IMR-90 (cell line): ENCODE data around the gene RTRAF. TPM values are rescaled to one million over a fixed set of nuclear protein-coding genes. Genes with fewer than 3 reads are reported as not detected.

Experiments
- ATAC-seq: fragments of 200-7000 bp; cut with Tn5 transposase; 2 replicates; pipeline ENCODE4 v1.9.1; 2020; ENCODE audit warnings: low read depth, mild to moderate bottlenecking, moderate library complexity
- BruUV-seq: library from RNA; stranded (reverse); fragments of 400-500 nt; replicated peaks from 2 replicates; lab custom pipeline; 2021; lab: Mats Ljungman, UMichigan
- CTCF ChIA-PET: fragments of 300-600 bp; formaldehyde crosslinking; extraction: SDS; loops from one replicate; lab custom pipeline; 2021; ENCODE audit warnings: antibody characterized with exemption; lab: Yijun Ruan, JAX
- POLR2A ChIA-PET: fragments of 300-600 bp; sonication (Branson Sonifier 250); formaldehyde crosslinking; loops from one replicate; lab custom pipeline; 2022; ENCODE audit warnings: antibody characterized with exemption; ENCODE audit not compliant: unreplicated experiment; lab: Charles Lee
- DNase-seq: peaks from one replicate; pipeline ENCODE4 v3.0.0; 2013
- H2AFZ ChIP-seq: replicated peaks from 2 replicates; pipeline ENCODE3; 2013; ENCODE audit warnings: low read length, mild to moderate bottlenecking; ENCODE audit not compliant: poor library complexity
- H2AK5ac ChIP-seq: 2 replicates; pipeline ENCODE4 v1.6.1; 2013; ENCODE audit warnings: low read depth, low read length, inconsistent platforms
- H2AK9ac ChIP-seq: replicated peaks from 2 replicates; pipeline ENCODE3; 2013; ENCODE audit warnings: mild to moderate bottlenecking, low read depth, low read length, moderate library complexity; ENCODE audit not compliant: poor library complexity
- H2BK120ac ChIP-seq: 2 replicates; pipeline ENCODE4 v1.6.1; 2013; ENCODE audit warnings: low read depth, low read length, inconsistent platforms
- H2BK15ac ChIP-seq: 3 replicates; pipeline ENCODE4 v1.6.1; 2013; ENCODE audit warnings: low read depth, low read length, inconsistent platforms
- H2BK20ac ChIP-seq: 2 replicates; pipeline ENCODE4 v1.6.1; 2013; ENCODE audit warnings: low read depth, mild to moderate bottlenecking, inconsistent platforms, low read length, moderate library complexity
- H2BK5ac ChIP-seq: 2 replicates; pipeline ENCODE4 v1.6.1; 2013; ENCODE audit warnings: mild to moderate bottlenecking, low read depth, low read length, inconsistent platforms; ENCODE audit not compliant: poor library complexity, severe bottlenecking
- H3K14ac ChIP-seq: replicated peaks from 2 replicates; pipeline ENCODE4 v1.6.1; 2013; ENCODE audit warnings: low read depth, low read length, inconsistent platforms
- H3K18ac ChIP-seq: 2 replicates; pipeline ENCODE4 v1.6.1; 2013; ENCODE audit warnings: low read depth, low read length, control low read depth
- H3K23ac ChIP-seq: 2 replicates; pipeline ENCODE4 v1.6.1; 2013; ENCODE audit warnings: low read depth, low read length, inconsistent platforms
- H3K27ac ChIP-seq: 2 replicates; pipeline ENCODE4 v1.5.1; 2013; ENCODE audit warnings: mild to moderate bottlenecking, control low read depth, low read length; ENCODE audit not compliant: insufficient read depth
- H3K27me3 ChIP-seq: 2 replicates; pipeline ENCODE4 v1.6.1; 2013; ENCODE audit warnings: low read length; ENCODE audit not compliant: control insufficient read depth, insufficient read depth
- H3K36me3 ChIP-seq: 2 replicates; pipeline ENCODE4 v1.6.1; 2013; ENCODE audit warnings: low read length, mixed read lengths; ENCODE audit not compliant: control insufficient read depth, insufficient read depth
- H3K4ac ChIP-seq: 2 replicates; pipeline ENCODE4 v1.6.1; 2013; ENCODE audit warnings: low read depth, low read length, inconsistent platforms
- H3K4me1 ChIP-seq: 2 replicates; pipeline ENCODE4 v1.6.1; 2013; ENCODE audit warnings: low read length, mixed read lengths; ENCODE audit not compliant: control insufficient read depth, insufficient read depth
- H3K4me2 ChIP-seq: 2 replicates; pipeline ENCODE4 v1.6.1; 2013; ENCODE audit warnings: low read depth, mild to moderate bottlenecking, control low read depth, low read length, moderate library complexity
- H3K4me3 ChIP-seq: 2 replicates; pipeline ENCODE4 v1.5.1; 2013; ENCODE audit warnings: low read depth, mild to moderate bottlenecking, control low read depth, low read length, moderate library complexity; ENCODE audit not compliant: insufficient read depth
- H3K56ac ChIP-seq: 2 replicates; pipeline ENCODE4 v1.6.1; 2013; ENCODE audit warnings: low read length, inconsistent platforms; ENCODE audit not compliant: insufficient read depth; ENCODE audit errors: extremely low read depth
- H3K79me1 ChIP-seq, 2 experiments: 2 replicates each; pipeline ENCODE4 v1.6.1; 2013; ENCODE audit warnings: low read length in 2 of 2, inconsistent platforms in 1 of 2, low read depth in 1 of 2
- H3K9ac ChIP-seq: 2 replicates; pipeline ENCODE4 v1.6.1; 2013; ENCODE audit warnings: low read depth, low read length, control low read depth
- H3K9me1 ChIP-seq: 2 replicates; pipeline ENCODE4 v1.6.1; 2013; ENCODE audit warnings: low read length, inconsistent platforms; ENCODE audit not compliant: insufficient read depth
- H3K9me3 ChIP-seq: 2 replicates; pipeline ENCODE4 v1.6.1; 2013; ENCODE audit warnings: low read length; ENCODE audit not compliant: control insufficient read depth, insufficient read depth
- H4K20me1 ChIP-seq: 2 replicates; pipeline ENCODE4 v1.6.1; 2013; ENCODE audit warnings: low read length, inconsistent platforms; ENCODE audit not compliant: insufficient read depth
- H4K5ac ChIP-seq: 2 replicates; pipeline ENCODE4 v1.6.1; 2013; ENCODE audit warnings: mild to moderate bottlenecking, low read depth, low read length, control low read depth
- H4K8ac ChIP-seq, 2 experiments: 2 replicates each; pipeline ENCODE4 v1.6.1; 2013; ENCODE audit warnings: low read depth in 2 of 2, low read length in 2 of 2, control low read depth in 1 of 2, inconsistent platforms in 1 of 2
- H4K91ac ChIP-seq: 2 replicates; pipeline ENCODE4 v1.6.1; 2013; ENCODE audit warnings: low read depth, low read length, inconsistent platforms; ENCODE audit not compliant: insufficient read depth
- BHLHE40 ChIP-seq: fragments of 150-350 bp; IDR thresholded peaks from 2 replicates; pipeline ENCODE4 v1.6.1; 2016; ENCODE audit warnings: mild to moderate bottlenecking, low read depth, low read length
- CEBPB ChIP-seq: IDR thresholded peaks from 2 replicates; pipeline ENCODE4 v1.6.1; 2012; ENCODE audit warnings: low read depth, low read length, improper control_type of control experiment
- CTCF ChIP-seq: conservative IDR thresholded peaks from 2 replicates; pipeline ENCODE4 v1.5.1; 2012; ENCODE audit warnings: mild to moderate bottlenecking, low read depth, low read length, improper control_type of control experiment
- FOS ChIP-seq: fragments of 150-350 bp; IDR thresholded peaks from 2 replicates; pipeline ENCODE4 v1.6.1; 2016; ENCODE audit warnings: low read depth, low read length
- MXI1 ChIP-seq: IDR thresholded peaks from 2 replicates; pipeline ENCODE4 v1.6.1; 2012; ENCODE audit warnings: low read depth, mild to moderate bottlenecking, low read length, moderate library complexity, borderline replicate concordance
- POLR2A ChIP-seq: IDR thresholded peaks from 2 replicates; pipeline ENCODE4 v1.6.1; 2012; ENCODE audit warnings: mild to moderate bottlenecking, low read depth, low read length
- RAD21 ChIP-seq: IDR thresholded peaks from 2 replicates; pipeline ENCODE4 v1.6.1; 2012; ENCODE audit warnings: low read length, improper control_type of control experiment
- RCOR1 ChIP-seq: IDR thresholded peaks from 2 replicates; pipeline ENCODE4 v1.6.1; 2012; ENCODE audit warnings: mild to moderate bottlenecking, low read length, improper control_type of control experiment; ENCODE audit not compliant: insufficient replicate concordance
- RFX5 ChIP-seq: IDR thresholded peaks from 2 replicates; pipeline ENCODE4 v1.8.0; 2012; ENCODE audit warnings: low read depth, mild to moderate bottlenecking, low read length, moderate library complexity
- WGBS, 2 experiments: methylation state at CpG; one replicate each; pipeline versions ENCODE4 v1.1.5 to v1.1.7; 2013; ENCODE audit warnings: missing lambda C conversion rate in 2 of 2; ENCODE audit not compliant: insufficient read length in 1 of 2; ENCODE audit errors: extremely low coverage in 2 of 2; 5-methylcytosine and 5-hydroxymethylcytosine counted together
- dilution Hi-C: fragments of 300-500 bp; cut with HindIII; formaldehyde crosslinking; loops from one replicate; pipeline ENCODE4 v1.14.3; 2018; ENCODE audit warnings: low sequenced_read_pairs; ENCODE audit not compliant: unreplicated experiment
- in situ Hi-C: fragments of 300-500 bp; cut with MboI; formaldehyde crosslinking; loops from 3 replicates; pipeline ENCODE4 v1.14.3; 2019; ENCODE audit warnings: low sequenced_read_pairs, inconsistent platforms, mixed read lengths
- intact Hi-C: fragments of 100-400 bp; cut with micrococcal nuclease; formaldehyde crosslinking; loops from 2 replicates; pipeline ENCODE4 v1.10.0; 2022
- polyA plus RNA-seq, 3 experiments: library from polyadenylated mRNA; depleted of rRNA; stranded (reverse); fragments of >200 nt; gene quantifications; 2 replicates each; pipeline ENCODE4 v1.2.3, GENCODE V29; 2012; ENCODE audit warnings: low replicate concordance in 1 of 3
- total RNA-seq: library from RNA; depleted of rRNA; stranded (reverse); fragments of >200 nt; gene quantifications from 2 replicates; pipeline ENCODE4 v1.2.3, GENCODE V29; 2012; rRNA removed

Gene RTRAF
- total and polyA plus RNA-seq, 2 of the 4 experiments (the other 2 are of a cell fraction) = 53.2 to 102 TPM

- no peak overlapping the region for H2AK9ac ChIP-seq
- no peak overlapping the region for H3K14ac ChIP-seq
- in situ Hi-C loops = no loop called here
- no peak overlapping the region; the same call in 2 of the 3 replicates for H2BK15ac ChIP-seq
- H3K9me1 ChIP-seq = peaks cover 13% of the 10 kb centered on the region
- ChIA-PET CTCF (no interaction called here), POLR2A (no interaction called here)
- peaks cover 15% of the 10 kb centered on the region; the same call in 1 of the 2 replicates for H4K20me1 ChIP-seq
- peak overlapping the region; percentile 7 for H2BK5ac ChIP-seq
- H4K8ac ChIP-seq = peak overlapping the region in 1 of 2 experiments; percentile 29; a peak in 1 of 4 replicates
- no peak for TF ChIP-seq RAD21
- no peak for TF ChIP-seq POLR2A
- no peak for TF ChIP-seq RFX5
- TF ChIP-seq CTCF = no peak
- no peak for TF ChIP-seq RCOR1
- no peak for TF ChIP-seq FOS
- no peak for TF ChIP-seq BHLHE40
- no peak for TF ChIP-seq MXI1
- TF ChIP-seq CEBPB = no peak
- no CpG with 5 or more reads among the region's 6 CpGs for WGBS, 2 experiments
- peak overlapping the region; percentile 15; the same call in 1 of the 2 replicates for H3K27ac ChIP-seq
- no peaks in the 10 kb centered on the region for H3K9me3 ChIP-seq
- no peak overlapping the region for H2BK120ac ChIP-seq
- peak overlapping the region; percentile 16; the same call in 1 of the 2 replicates for H3K23ac ChIP-seq
- no peak overlapping the region for H3K4me3 ChIP-seq
- H3K18ac ChIP-seq = no peak overlapping the region; the same call in 1 of the 2 replicates
- H2BK20ac ChIP-seq = 0 out of 2 replicates have a peak overlapping the region, but pooled peaks have one; percentile 28
- H2AFZ ChIP-seq = no peak overlapping the region
- H3K4me1 ChIP-seq = peaks cover 16% of the 10 kb centered on the region
- H3K36me3 ChIP-seq = peaks cover 33% of the 10 kb centered on the region
- no peak overlapping the region; the same call in 1 of the 2 replicates for H2AK5ac ChIP-seq
- H3K79me1 ChIP-seq = peaks cover 38 to 73% of the 10 kb centered on the region in 2 experiments
- dilution Hi-C loops = no loop called here
- intact Hi-C loops = no loop called here
- BruUV-seq = no TSS peak
- ATAC-seq (no peak), DNase-seq (no peak)
- H3K56ac ChIP-seq = no peak overlapping the region
- 0 out of 2 replicates have a peak overlapping the region, but pooled peaks have one; percentile 34 for H4K5ac ChIP-seq
- no peak overlapping the region for H3K4me2 ChIP-seq
- peak overlapping the region; percentile 24; the same call in 1 of the 2 replicates for H3K4ac ChIP-seq
- H3K27me3 ChIP-seq = no peaks in the 10 kb centered on the region
- no peak overlapping the region; the same call in 1 of the 2 replicates for H3K9ac ChIP-seq
- 0 out of 2 replicates have a peak overlapping the region, but pooled peaks have one; percentile 4 for H4K91ac ChIP-seq
These were observed 70.7 kb downstream of the RTRAF start for GRCh38 chr14:52060080-52060479.

Other genes starting within 250 kb of the RTRAF start
- 13.1 and 18.6 TPM in 2 replicates for gene GNG2, start 128.9 kb upstream of the RTRAF start, total RNA-seq
- 13.5 and 14.6 TPM in 2 replicates for gene GNG2, start 128.9 kb upstream of the RTRAF start, polyA plus RNA-seq (2012; rRNA removed)
- 101 and 102 TPM in 2 replicates for gene NID2, start 79.5 kb downstream of the RTRAF start, total RNA-seq
- gene NID2, start 79.5 kb downstream of the RTRAF start, polyA plus RNA-seq (2012; rRNA removed) = 278 and 303 TPM in 2 replicates